ENCODE data around the gene ABCA12. TPM values are rescaled to one million over a fixed set of nuclear protein-coding genes. Genes with fewer than 3 reads are reported as not detected.
A peak's percentile ranks its signal among the peaks of the same experiment; 100 is the strongest.

ABCA12 gene
- total and polyA plus RNA-seq, 2 donors (not counting 3 experiments of a cell fraction or from before 2014, with no cell fraction given), result not detected

DNA sequence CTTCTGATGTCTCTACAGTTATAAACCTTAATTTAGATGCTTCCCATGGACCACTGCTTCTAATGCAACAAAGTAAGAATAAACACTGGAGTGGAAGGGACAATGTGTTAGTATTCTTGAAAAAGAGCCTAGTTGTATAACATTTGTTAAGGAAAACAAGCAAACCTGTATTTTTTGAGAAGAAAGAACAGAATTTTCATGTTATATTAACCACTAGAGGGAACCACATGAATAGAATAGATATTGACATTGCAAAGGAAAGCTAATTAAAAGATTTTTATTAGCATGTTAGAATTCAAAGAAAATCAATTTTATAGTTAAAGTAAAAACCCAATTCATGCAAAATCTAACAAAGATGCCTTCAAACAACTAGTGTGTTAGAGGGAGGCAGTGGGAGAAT, 177.7 kb downstream of the ABCA12 start:
- peak; percentile 8 for FAIRE-seq
- H3K9me1 ChIP-seq (replicated peaks; ENCODE audit: control insufficient read depth, extremely low read depth, insufficient read depth, low read length), result no peaks in the 10 kb centered on the region
- H3K4me1 ChIP-seq (ENCODE audit: control insufficient read depth, extremely low read depth, insufficient read depth, low read length), result no peaks in the 10 kb centered on the region
- CTCF ChIA-PET, result interaction anchor here (0.6 to 2.8 kb wide), 14 partner anchors 10 to 1063 kb away, joined by 3 to 54 read pairs (median 3); no protein-coding TSS in a partner anchor
- dilution Hi-C loops (cut with MboI; ENCODE audit: extremely low pct_ligation_motif_present, low sequenced_read_pairs), result no loop called here
- TF ChIP-seq, protein P1, sequence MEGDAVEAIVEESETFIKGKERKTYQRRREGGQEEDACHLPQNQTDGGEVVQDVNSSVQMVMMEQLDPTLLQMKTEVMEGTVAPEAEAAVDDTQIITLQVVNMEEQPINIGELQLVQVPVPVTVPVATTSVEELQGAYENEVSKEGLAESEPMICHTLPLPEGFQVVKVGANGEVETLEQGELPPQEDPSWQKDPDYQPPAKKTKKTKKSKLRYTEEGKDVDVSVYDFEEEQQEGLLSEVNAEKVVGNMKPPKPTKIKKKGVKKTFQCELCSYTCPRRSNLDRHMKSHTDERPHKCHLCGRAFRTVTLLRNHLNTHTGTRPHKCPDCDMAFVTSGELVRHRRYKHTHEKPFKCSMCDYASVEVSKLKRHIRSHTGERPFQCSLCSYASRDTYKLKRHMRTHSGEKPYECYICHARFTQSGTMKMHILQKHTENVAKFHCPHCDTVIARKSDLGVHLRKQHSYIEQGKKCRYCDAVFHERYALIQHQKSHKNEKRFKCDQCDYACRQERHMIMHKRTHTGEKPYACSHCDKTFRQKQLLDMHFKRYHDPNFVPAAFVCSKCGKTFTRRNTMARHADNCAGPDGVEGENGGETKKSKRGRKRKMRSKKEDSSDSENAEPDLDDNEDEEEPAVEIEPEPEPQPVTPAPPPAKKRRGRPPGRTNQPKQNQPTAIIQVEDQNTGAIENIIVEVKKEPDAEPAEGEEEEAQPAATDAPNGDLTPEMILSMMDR (IDR thresholded peaks at IDR 0.05; ENCODE audit: extremely low read depth in 1 of 2, insufficient read depth in 1 of 2, low read depth in 1 of 2, low read length in 2 of 2), result no peak
- TF ChIP-seq POLR2AphosphoS5 (IDR thresholded peaks at IDR 0.05; ENCODE audit: insufficient read depth, low read depth, low read length), result no peak
- no peak for TF ChIP-seq EZH2 (IDR thresholded peaks at IDR 0.05; ENCODE audit: borderline replicate concordance, low read depth, low read length, severe bottlenecking)
- TF ChIP-seq, protein P2, sequence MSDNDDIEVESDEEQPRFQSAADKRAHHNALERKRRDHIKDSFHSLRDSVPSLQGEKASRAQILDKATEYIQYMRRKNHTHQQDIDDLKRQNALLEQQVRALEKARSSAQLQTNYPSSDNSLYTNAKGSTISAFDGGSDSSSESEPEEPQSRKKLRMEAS (IDR thresholded peaks at IDR 0.05; ENCODE audit: insufficient read depth, insufficient read length), result no peak
- no peak for TF ChIP-seq POLR2A (IDR thresholded peaks at IDR 0.05; ENCODE audit: low read depth, low read length)
- no peak for TF ChIP-seq GATA2 (IDR thresholded peaks at IDR 0.05; ENCODE audit: insufficient read depth, insufficient read length, low read depth, low read length)
- TF ChIP-seq JUN (IDR thresholded peaks at IDR 0.05; ENCODE audit: borderline replicate concordance, insufficient read depth, insufficient read length, low read depth), result no peak
- no peak for TF ChIP-seq MYC (IDR thresholded peaks at IDR 0.05; ENCODE audit: low read depth, low read length)
- TF ChIP-seq FOS (IDR thresholded peaks at IDR 0.05; ENCODE audit: borderline replicate concordance, insufficient read depth, low read length), result no peak
- no peaks in the 10 kb centered on the region for H3K36me3 ChIP-seq (ENCODE audit: control insufficient read depth in 2 of 2, extremely low read depth in 1 of 2, insufficient read depth in 2 of 2, low read length in 2 of 2)
- no peak overlapping the region for H2AFZ ChIP-seq (ENCODE audit: low read depth, low read length)
- no peak overlapping the region for H3K4me2 ChIP-seq (ENCODE audit: insufficient read depth, low read length)
- no peak overlapping the region for H3K9ac ChIP-seq (replicated peaks; ENCODE audit: extremely low read depth, insufficient read depth, low read length)
- POLR2A ChIA-PET, result no interaction called here
- no peaks in the 10 kb centered on the region for H3K79me2 ChIP-seq (ENCODE audit: control insufficient read depth, insufficient read depth, low read length)
- H3K9me3 ChIP-seq (replicated peaks; ENCODE audit: control insufficient read depth, insufficient read depth, low read length), result no peaks in the 10 kb centered on the region
- H4K20me1 ChIP-seq (replicated peaks; ENCODE audit: control insufficient read depth, extremely low read depth, insufficient read depth, low read length), result no peaks in the 10 kb centered on the region
- no peaks in the 10 kb centered on the region for H3K27me3 ChIP-seq (ENCODE audit: control insufficient read depth in 2 of 2, insufficient read depth in 2 of 2, low read length in 2 of 2)
- no peak for DNase-seq (ENCODE audit: low read depth, low spot score)
- no peak overlapping the region for H3K27ac ChIP-seq (ENCODE audit: insufficient read depth, low read depth, low read length)
- H3K4me3 ChIP-seq (replicated peaks in 1 of 3; ENCODE audit: insufficient read depth in 1 of 3, low read depth in 1 of 3, low read length in 3 of 3), result no peak overlapping the region
- intact Hi-C loops (cut with micrococcal nuclease), result loop anchor here (2.0 kb wide), 2 partner anchors 308 to 970 kb away; no protein-coding TSS in a partner anchor
- BruUV-seq (replicated peaks), result no TSS peak

All from endothelial cell of umbilical vein (primary cell).